ENCODE data around the gene UFC1.

- no peak for TF ChIP-seq POLR2A (IDR thresholded peaks at IDR 0.05)
- no peak for TF ChIP-seq CTCF (IDR thresholded peaks at IDR 0.05)
Measured at GRCh38 chr1:161131523-161132409, 22.0 kb upstream of the UFC1 start.
